Adipose tissue (tissue), 3 donors: ENCODE results near the gene GABRB1. TPM values are rescaled to one million over a fixed set of nuclear protein-coding genes. Genes with fewer than 3 reads are reported as not detected.

Experiments
- H3K27ac ChIP-seq: one replicate; pipeline ENCODE4 v1.5.1; 2013; ENCODE audit warnings: low read depth, low read length
- WGBS, 3 donors: extraction: QIAGEN DNeasy Blood & Tissue Kit; methylation state at CpG; one replicate each; pipeline ENCODE4 v1.1.7; 2013; 5-methylcytosine and 5-hydroxymethylcytosine counted together
- polyA plus RNA-seq, 3 donors: library from polyadenylated mRNA; stranded (reverse); fragments of 200-250 nt; gene quantifications; one replicate each; pipeline ENCODE4 v1.2.3, GENCODE V29; 2013
- donor health status: healthy with polysubstance abuse.
- donor health status: Bipolar disorder and iron deficiency.
- donor health status: healthy.

The GABRB1 gene
- polyA plus RNA-seq = under 1 TPM in 1 of 3 donors, not detected in 2; 0.22 TPM

- no peak within 1 kb of the TSS for H3K27ac ChIP-seq
- WGBS, 3 donors = 3 to 6% (median 6%) methylated on average over 20 of the region's 20 CpGs
Measured at GRCh38 chr4:47031011-47031678, at the start of gene GABRB1. Gene GABRB1, plus strand, starts transcription at chr4:47031567.

GRCh38 chr4:46984781-46985180 lies 46.6 kb upstream of the GABRB1 start:
- WGBS, 3 donors = 80 to 95% (median 88%) methylated on average over 1 of the region's 1 CpG

GRCh38 chr4:46986922-46987638 lies 44.3 kb upstream of the GABRB1 start:
- H3K27ac ChIP-seq = no peak overlapping the region
- WGBS, 3 donors = 41 to 64% (median 63%) methylated on average over 3 of the region's 3 CpGs

More at GRCh38 chr4:46984781-46985180, 46.6 kb upstream of the GABRB1 start:
- H3K27ac ChIP-seq = no peak overlapping the region

- H3K27ac ChIP-seq = no peak overlapping the region
- WGBS, 3 donors = 14 to 23% (median 15%) methylated on average over 9 of the region's 9 CpGs
Measured at GRCh38 chr4:46992338-46992737, 39.0 kb upstream of the GABRB1 start.

GRCh38 chr4:46993075-46994006 lies 38.0 kb upstream of the GABRB1 start, which contains the start of gene GABRA4:
Gene GABRA4, minus strand, starts transcription at chr4:46993581. Its CDS starts 157 bp downstream, at chr4:46993424.
- 1 to 2% (median 1%) methylated on average over 66 to 67 of the region's 67 CpGs for WGBS, 3 donors
- no peak within 1 kb of the TSS for H3K27ac ChIP-seq

- WGBS, 3 donors = 1 to 3% (median 2%) methylated on average over 14 of the region's 14 CpGs
Measured at GRCh38 chr4:46994007-46994405, 37.4 kb upstream of the GABRB1 start.

GRCh38 chr4:46999566-46999965 lies 31.8 kb upstream of the GABRB1 start:
- no peak overlapping the region for H3K27ac ChIP-seq

More at GRCh38 chr4:46994007-46994405, 37.4 kb upstream of the GABRB1 start:
- H3K27ac ChIP-seq = no peak overlapping the region

GRCh38 chr4:47000406-47000805 lies 31.0 kb upstream of the GABRB1 start:
- WGBS, 3 donors = 78 to 92% (median 79%) methylated on average over 1 of the region's 1 CpG
- H3K27ac ChIP-seq = no peak overlapping the region

- no peak overlapping the region for H3K27ac ChIP-seq
- WGBS, 3 donors = 66 to 77% (median 76%) methylated on average over 1 of the region's 1 CpG
Measured at GRCh38 chr4:47002580-47002979, 28.8 kb upstream of the GABRB1 start.

- no peak overlapping the region for H3K27ac ChIP-seq
Measured at GRCh38 chr4:47010347-47010911, 20.9 kb upstream of the GABRB1 start.

GRCh38 chr4:47010912-47011446 lies 20.4 kb upstream of the GABRB1 start:
- H3K27ac ChIP-seq = no peak overlapping the region
- WGBS, 3 donors = 47% methylated on average over 2 of the region's 2 CpGs

- no peak overlapping the region for H3K27ac ChIP-seq
Measured at GRCh38 chr4:47012676-47013075, 18.7 kb upstream of the GABRB1 start.

GRCh38 chr4:47013373-47013772 lies 18.0 kb upstream of the GABRB1 start:
- WGBS, 3 donors = 72 to 82% (median 80%) methylated on average over 3 of the region's 3 CpGs
- no peak overlapping the region for H3K27ac ChIP-seq

GRCh38 chr4:47017081-47017480 lies 14.3 kb upstream of the GABRB1 start:
- no peak overlapping the region for H3K27ac ChIP-seq
- WGBS, 3 donors = 83 to 87% (median 87%) methylated on average over 4 of the region's 4 CpGs

- 70 to 71% (median 71%) methylated on average over 1 of the region's 1 CpG for WGBS, 3 donors
- no peak overlapping the region for H3K27ac ChIP-seq
Measured at GRCh38 chr4:47017494-47017893, 13.9 kb upstream of the GABRB1 start.

- H3K27ac ChIP-seq = no peak overlapping the region
- WGBS, 3 donors = 1 to 2% (median 2%) methylated on average over 17 to 19 of the region's 19 CpGs
Measured at GRCh38 chr4:47031751-47032404, 511 bp downstream of the GABRB1 start.

GRCh38 chr4:47032405-47033106 lies 1.2 kb downstream of the GABRB1 start:
- H3K27ac ChIP-seq = no peak overlapping the region
- 2 to 3% (median 3%) methylated on average over 47 of the region's 47 CpGs for WGBS, 3 donors
